Activated T-cell treated with anti-CD3 and anti-CD28 coated beads for 24 hours (primary cell): Measurements from ENCODE around the gene P3H2.
"Not testable (repeated sequence)": the region's sequence is repeated elsewhere in the genome, so short reads cannot be mapped to it uniquely, and the experiment has no call there.

Experiments used
- DNase-seq: peaks from one replicate; pipeline ENCODE4 v3.0.0-alpha.2; 2020; ENCODE audit warnings: low read depth

The P3H2 gene, protein sequence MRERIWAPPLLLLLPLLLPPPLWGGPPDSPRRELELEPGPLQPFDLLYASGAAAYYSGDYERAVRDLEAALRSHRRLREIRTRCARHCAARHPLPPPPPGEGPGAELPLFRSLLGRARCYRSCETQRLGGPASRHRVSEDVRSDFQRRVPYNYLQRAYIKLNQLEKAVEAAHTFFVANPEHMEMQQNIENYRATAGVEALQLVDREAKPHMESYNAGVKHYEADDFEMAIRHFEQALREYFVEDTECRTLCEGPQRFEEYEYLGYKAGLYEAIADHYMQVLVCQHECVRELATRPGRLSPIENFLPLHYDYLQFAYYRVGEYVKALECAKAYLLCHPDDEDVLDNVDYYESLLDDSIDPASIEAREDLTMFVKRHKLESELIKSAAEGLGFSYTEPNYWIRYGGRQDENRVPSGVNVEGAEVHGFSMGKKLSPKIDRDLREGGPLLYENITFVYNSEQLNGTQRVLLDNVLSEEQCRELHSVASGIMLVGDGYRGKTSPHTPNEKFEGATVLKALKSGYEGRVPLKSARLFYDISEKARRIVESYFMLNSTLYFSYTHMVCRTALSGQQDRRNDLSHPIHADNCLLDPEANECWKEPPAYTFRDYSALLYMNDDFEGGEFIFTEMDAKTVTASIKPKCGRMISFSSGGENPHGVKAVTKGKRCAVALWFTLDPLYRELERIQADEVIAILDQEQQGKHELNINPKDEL

GRCh38 chr3:190120269-190121060 lies at the start of gene P3H2:
Gene P3H2 (minus strand): TSS chr3:190120897. CDS start chr3:190120731, 166 bp downstream.
- DNase-seq: peak; percentile 13

DNA sequence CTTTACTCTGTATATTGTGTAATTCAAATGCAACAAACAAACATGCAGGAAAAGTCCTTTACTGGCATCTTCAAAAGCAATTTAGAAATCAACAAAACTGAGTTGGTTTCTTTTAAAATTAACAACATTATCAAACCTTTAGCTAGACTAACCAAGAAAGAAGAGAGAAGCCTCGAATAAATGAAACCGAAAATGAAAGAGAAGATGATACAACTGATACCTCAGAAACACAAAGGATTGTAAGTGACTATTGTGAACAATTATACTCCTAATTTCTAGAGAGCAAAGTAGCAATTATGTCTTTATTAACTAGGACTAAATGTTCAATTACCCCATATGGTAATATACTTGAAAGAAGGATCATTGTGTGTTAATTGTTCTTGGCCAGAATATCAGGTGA lies 49.2 kb upstream of the P3H2 start:
- DNase-seq: no peak

- DNase-seq: no peak
Observed at GRCh38 chr3:190169243-190169642, 48.5 kb upstream of the P3H2 start.

GRCh38 chr3:190167936-190168680 lies 47.4 kb upstream of the P3H2 start:
- DNase-seq: no peak

GRCh38 chr3:190166948-190167347 lies 46.3 kb upstream of the P3H2 start:
- no peak for DNase-seq

- no peak for DNase-seq
Observed at GRCh38 chr3:190165253-190165652, 44.6 kb upstream of the P3H2 start.

DNA sequence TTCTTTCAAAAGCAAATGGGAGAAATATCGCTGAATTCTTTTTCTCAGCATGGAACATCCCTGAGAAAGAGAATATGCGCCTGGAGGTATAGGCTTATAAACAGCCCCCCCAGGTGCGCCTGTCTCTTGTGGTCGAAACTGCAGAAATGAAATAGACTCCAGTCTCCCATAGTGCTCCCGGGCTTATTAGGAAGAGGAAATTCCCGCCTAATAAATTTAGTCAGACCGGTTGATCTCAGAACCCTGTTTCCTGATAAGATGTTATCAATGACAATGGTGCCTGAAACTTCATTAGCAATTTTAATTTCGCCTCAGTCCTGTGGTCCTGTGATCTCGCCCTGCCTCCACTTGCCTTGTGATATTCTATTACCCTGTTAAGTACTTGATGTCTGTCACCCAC lies 41.3 kb upstream of the P3H2 start:
- not testable (repeated sequence) for DNase-seq

DNA sequence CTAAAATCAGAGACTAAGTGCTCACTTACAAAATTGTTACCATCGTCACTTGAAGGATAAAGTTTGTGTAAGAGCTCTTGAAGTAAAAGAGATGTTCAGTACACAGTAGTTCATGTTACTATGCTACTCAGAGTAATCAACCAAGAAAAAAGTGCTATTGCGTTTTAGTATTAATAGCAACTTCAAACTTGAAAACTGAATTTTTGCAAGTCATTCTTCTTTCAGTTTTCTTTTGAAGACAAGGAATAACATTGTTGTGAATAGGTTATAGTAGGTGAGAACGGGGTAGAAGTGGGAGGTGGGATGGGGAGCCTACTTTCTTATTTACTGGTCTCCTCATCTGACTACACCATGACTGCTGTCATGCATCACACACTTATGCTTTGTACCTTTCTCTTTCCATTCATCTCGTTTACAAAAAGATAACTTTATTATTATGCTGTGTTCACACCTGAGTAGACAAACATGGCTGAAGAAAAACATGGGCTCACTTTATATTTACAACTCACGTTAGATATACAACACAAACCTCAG lies 39.3 kb upstream of the P3H2 start:
- DNase-seq: no peak

DNA sequence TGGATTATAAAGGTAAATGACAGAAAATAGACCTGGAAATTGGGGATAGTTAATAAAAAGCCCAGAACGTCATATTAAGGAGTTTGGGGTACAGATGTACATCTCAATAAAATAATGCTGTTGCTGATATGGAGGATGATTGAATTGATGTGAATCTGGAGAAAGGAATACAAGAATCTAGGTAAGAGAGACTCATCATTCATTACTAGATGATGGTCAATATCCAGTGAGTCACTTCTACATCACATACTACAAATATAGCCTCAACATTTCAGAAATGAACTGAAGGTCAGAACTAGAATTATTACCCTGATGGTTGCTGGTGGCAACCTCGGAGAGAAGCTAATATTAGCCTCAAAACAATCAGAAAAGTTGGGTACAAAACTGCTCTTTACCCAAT lies 37.6 kb upstream of the P3H2 start:
- DNase-seq: no peak

DNA sequence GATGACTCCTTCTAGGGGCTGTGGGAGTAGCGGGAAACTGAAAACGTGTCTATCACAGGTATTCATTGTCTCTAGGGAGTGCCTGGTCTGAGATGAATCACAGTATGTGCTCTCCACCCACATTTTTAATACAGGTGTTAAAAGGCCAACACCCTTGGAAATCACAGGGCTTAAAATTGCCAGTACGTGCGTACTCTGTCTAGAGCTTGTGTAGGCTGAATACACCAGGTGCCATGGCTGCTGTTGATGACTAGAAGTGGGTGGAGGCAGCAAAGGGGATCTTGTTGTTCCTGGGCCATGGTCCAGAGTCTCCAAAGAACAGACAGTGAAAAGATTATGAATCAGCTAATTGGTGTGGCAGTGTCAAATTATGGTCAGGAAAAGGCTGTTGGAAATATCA lies 35.1 kb upstream of the P3H2 start:
- no peak for DNase-seq

GRCh38 chr3:190150681-190151080 lies 30.0 kb upstream of the P3H2 start:
- no peak for DNase-seq

DNA sequence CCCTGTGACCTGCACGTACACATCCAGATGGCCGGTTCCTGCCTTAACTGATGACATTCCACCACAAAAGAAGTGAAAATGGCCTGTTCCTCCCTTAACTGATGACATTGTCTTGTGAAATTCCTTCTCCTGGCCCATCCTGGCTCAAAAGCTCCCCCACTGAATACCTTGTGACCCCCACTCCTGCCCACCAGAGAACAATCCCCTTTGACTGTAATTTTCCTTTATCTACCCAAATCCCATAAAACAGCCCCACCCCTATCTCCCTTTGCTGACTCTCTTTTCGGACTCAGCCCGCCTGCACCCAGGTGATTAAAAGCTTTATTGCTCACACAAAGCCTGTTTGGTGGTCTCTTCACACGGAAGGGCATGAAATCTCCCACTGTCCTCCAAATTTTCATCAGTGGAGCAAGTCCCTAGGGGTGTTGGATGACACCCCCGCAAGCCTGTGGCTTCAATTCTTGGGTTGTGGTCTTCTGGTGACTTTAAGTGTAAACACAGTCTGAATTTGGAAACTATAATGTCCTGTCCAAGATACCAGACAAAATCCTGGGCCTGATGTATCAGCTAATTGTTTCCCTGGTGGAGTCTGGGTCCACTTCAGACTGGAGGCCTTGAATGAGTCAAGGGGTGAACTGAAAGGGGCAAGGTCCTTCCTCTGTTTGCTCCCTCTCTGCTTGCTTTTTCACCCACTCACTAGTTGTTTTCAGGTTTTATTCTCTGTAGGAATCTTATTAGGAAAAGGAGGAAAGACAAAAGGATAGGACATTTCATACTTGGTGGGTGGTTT lies 29.3 kb upstream of the P3H2 start:
- DNase-seq: not testable (repeated sequence)

DNA sequence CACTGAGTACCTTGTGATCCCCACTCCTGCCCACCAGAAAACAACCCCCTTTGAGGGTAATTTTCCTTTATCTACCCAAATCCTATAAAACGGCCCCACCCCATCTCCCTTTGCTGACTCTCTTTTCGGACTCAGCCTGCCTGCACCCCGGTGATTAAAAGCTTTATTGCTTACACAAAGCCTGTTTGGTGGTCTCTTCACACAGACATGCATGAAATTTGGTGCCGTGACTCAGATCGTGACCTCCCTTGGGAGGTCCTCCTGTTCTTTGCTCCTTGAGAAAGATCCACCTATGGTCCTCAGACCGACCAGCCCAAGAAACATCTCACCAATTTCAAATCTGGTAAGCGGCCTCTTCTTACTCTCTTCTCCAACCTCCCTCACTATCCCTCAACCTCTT lies 24.1 kb upstream of the P3H2 start:
- DNase-seq: not testable (repeated sequence)

DNA sequence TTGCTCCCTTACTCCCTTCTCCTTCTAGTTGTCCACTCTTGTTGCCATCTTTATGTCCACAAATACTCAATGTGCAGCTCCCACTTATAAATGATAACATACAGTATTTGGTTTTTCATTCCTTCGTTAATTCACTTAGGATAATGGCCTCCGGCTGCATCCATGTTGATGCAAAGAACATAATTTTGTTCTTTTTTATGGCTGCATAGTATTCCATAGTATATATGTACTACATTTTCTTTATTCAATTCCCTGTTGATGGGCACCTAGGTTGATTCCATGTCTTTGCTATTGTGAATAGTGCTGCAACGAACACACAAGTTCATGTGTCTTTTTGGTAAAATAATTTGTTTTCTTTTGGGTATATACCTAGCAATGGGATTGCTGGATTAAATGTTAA lies 21.3 kb upstream of the P3H2 start:
- no peak for DNase-seq

GRCh38 chr3:190139365-190139764 lies 18.7 kb upstream of the P3H2 start:
- DNase-seq: no peak

GRCh38 chr3:190132371-190132770 lies 11.7 kb upstream of the P3H2 start:
- no peak for DNase-seq

DNA sequence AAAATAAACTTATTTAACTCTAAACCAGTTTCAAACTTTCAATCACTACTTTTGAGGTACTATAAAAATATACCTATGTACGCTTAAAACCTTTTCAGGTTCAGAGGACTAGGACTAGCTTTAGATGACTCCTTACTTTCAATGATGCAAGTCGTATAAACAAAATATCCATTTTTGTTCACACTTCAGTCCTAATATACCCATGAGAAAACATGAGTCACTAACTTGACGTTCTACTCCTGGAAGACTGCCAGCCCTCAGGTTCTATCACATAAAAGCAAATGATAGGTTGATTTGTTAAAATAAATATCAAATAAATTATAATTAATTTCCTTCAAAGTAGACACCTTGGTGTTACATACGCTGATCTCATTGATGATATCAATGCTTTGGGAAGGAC lies 10.6 kb upstream of the P3H2 start:
- no peak for DNase-seq

GRCh38 chr3:190130696-190131095 lies 10.0 kb upstream of the P3H2 start:
- no peak for DNase-seq

GRCh38 chr3:190130037-190130436 lies 9.3 kb upstream of the P3H2 start:
- no peak for DNase-seq

- no peak for DNase-seq
Observed at GRCh38 chr3:190127797-190128196, 7.1 kb upstream of the P3H2 start.

DNA sequence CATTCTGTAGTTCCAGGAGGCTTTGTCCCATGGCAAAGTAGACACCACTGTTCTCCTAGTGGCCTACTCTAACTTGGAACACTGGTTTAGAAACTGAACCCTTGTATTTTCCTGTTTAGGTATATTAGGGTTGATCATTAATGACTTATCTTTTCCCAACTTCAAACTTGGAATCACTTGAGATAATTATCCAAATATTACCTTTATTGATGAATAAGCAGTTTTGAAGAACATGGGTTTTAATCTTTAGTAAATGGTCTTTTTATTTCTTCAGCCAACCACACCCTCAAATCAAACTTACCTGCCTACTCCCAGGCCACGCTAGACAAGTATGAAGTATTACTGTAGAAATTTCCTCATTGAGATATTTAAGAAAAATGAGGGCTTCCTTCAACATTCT lies 6.5 kb upstream of the P3H2 start:
- DNase-seq: no peak
